ENCODE data around the gene TFDP2. TPM values are rescaled to one million over a fixed set of nuclear protein-coding genes. Genes with fewer than 3 reads are reported as not detected.

Gene TFDP2
- total RNA-seq, 4 donors from 2014 or later, result 21.6 to 58.7 (median 44.1) TPM

- Histone ChIP-seq H3K4me1 (peaks cover 11% of the 10 kb centered on the region), H3K27ac (no peak overlapping the region), H3K27me3 (no peaks in the 10 kb centered on the region), H3K36me3 (peaks cover 14% of the 10 kb centered on the region), H3K9me3 (no peaks in the 10 kb centered on the region), H3K4me3 (no peak overlapping the region)
- WGBS, result 77% methylated on average over 2 of the region's 2 CpGs
- TF ChIP-seq POLR2A (IDR thresholded peaks at IDR 0.05) (no peak), CTCF (IDR thresholded peaks at IDR 0.05) (no peak), EP300 (IDR thresholded peaks at IDR 0.05) (no peak), POLR2AphosphoS5 (IDR thresholded peaks at IDR 0.05) (no peak)
- no peak for DNase-seq (ENCODE audit: low spot score in 2 of 2)
Observed at GRCh38 chr3:141901914-141902313, 247.4 kb downstream of the TFDP2 start.

DNA sequence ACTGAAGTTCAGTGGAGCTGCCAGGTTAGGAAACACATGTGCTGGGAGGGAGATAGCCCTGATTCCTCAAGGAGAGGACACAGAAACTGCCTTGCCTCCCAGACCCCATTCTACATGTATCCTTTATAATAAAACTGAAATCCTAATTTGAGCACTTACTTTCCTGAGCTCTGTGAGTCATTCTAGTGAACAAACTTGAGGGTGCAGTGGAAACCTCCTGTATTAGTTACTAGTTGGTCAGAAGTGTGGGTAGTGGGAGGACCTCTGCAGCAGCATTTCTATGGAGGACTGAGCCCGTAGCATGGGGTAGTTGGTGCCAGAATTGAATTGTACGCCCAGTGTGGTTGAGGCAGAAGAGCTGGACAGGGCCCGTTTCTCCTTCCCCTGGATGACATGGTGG lies 249.0 kb downstream of the TFDP2 start:
- Histone ChIP-seq H3K4me3 (no peak overlapping the region), H3K9me3 (no peaks in the 10 kb centered on the region), H3K36me3 (peaks cover 9% of the 10 kb centered on the region), H3K27ac (no peak overlapping the region), H3K27me3 (no peaks in the 10 kb centered on the region), H3K4me1 (peaks cover 11% of the 10 kb centered on the region)
- WGBS, result 92% methylated on average over 3 of the region's 3 CpGs
- TF ChIP-seq POLR2A (IDR thresholded peaks at IDR 0.05), result no peak
- TF ChIP-seq CTCF (IDR thresholded peaks at IDR 0.05), result no peak
- no peak for DNase-seq (ENCODE audit: low spot score in 2 of 2)

DNA sequence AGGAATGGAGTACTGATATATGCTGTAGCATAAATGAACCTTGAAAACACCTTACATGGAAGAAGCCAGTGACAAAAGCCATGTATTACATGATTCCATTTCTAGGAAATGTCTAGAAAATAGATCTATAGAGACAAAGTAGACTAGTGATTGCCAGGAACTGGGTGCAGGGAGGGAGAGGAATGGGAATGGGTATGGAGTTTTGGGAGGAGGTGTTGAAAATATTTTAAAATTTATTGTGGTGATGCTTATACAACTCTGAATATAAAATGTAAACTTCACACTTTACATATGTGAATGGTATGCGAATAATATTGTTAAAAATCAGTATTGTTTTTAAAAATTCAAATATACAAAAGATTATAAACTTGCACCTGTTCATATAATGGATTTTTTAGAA lies 250.4 kb downstream of the TFDP2 start:
- Histone ChIP-seq H3K36me3 (peaks cover 3% of the 10 kb centered on the region), H3K27ac (no peak overlapping the region), H3K9me3 (no peaks in the 10 kb centered on the region), H3K4me3 (no peak overlapping the region), H3K4me1 (peaks cover 15% of the 10 kb centered on the region), H3K27me3 (no peaks in the 10 kb centered on the region)
- no peak for TF ChIP-seq EP300 (IDR thresholded peaks at IDR 0.05)
- no peak for TF ChIP-seq POLR2AphosphoS5 (IDR thresholded peaks at IDR 0.05)
- TF ChIP-seq CTCF (IDR thresholded peaks at IDR 0.05), result no peak
- no peak for TF ChIP-seq POLR2A (IDR thresholded peaks at IDR 0.05)
- no peak for DNase-seq (ENCODE audit: low spot score in 2 of 2)
- 98% methylated on average over 1 of the region's 1 CpG for WGBS

DNA sequence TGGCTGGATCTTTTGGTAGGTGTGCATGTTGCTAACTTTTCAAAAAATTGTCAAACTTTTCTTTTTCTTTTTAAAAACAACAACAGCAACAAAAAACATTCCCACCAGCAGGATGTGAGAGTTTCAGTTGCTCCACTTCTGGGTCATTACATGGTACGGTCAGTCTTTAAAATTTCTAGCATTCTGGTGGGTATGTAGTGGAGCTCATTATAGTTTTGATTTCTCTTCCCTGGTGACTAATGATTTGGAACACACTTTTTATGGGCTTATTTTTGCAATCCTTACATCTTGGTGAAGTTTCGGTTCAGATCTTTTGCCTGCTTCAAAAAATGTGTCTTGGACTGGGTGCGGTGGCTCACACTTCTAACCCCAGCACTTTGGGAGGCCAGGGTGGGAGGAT lies 253.6 kb downstream of the TFDP2 start:
- H3K4me3 ChIP-seq, result no peak overlapping the region
- H3K27ac ChIP-seq, result no peak overlapping the region
- no peaks in the 10 kb centered on the region for H3K9me3 ChIP-seq
- H3K4me1 ChIP-seq, result peaks cover 11% of the 10 kb centered on the region
- no peak for DNase-seq (ENCODE audit: low spot score in 2 of 2)
- peaks cover 3% of the 10 kb centered on the region for H3K36me3 ChIP-seq
- no peaks in the 10 kb centered on the region for H3K27me3 ChIP-seq
- TF ChIP-seq CTCF (IDR thresholded peaks at IDR 0.05) (no peak), POLR2A (IDR thresholded peaks at IDR 0.05) (no peak), EP300 (IDR thresholded peaks at IDR 0.05) (no peak), POLR2AphosphoS5 (IDR thresholded peaks at IDR 0.05) (no peak)
- WGBS, result 95% methylated on average over 3 of the region's 3 CpGs

GRCh38 chr3:141894524-141895176 lies 254.7 kb downstream of the TFDP2 start:
- no peak for DNase-seq (ENCODE audit: low spot score in 2 of 2)
- Histone ChIP-seq H3K27me3 (no peaks in the 10 kb centered on the region), H3K9me3 (no peaks in the 10 kb centered on the region), H3K4me3 (no peak overlapping the region), H3K4me1 (peaks cover 14% of the 10 kb centered on the region), H3K36me3 (peaks cover 3% of the 10 kb centered on the region), H3K27ac (peak overlapping the region; percentile 51)
- TF ChIP-seq CTCF (IDR thresholded peaks at IDR 0.05) (no peak), POLR2AphosphoS5 (IDR thresholded peaks at IDR 0.05) (no peak), EP300 (IDR thresholded peaks at IDR 0.05) (no peak), POLR2A (IDR thresholded peaks at IDR 0.05) (no peak)
- WGBS, result 43% methylated on average over 5 of the region's 5 CpGs

Other genes starting within 250 kb of the TFDP2 start
- gene GK5, start 76.0 kb upstream of the TFDP2 start, total RNA-seq, result 10 to 100 TPM; 18.0 to 51.0 (median 20.7) TPM

All from suprapubic skin (tissue), 4 donors.